ENCODE measurements around the gene RGS16.

Gene RGS16

DNA sequence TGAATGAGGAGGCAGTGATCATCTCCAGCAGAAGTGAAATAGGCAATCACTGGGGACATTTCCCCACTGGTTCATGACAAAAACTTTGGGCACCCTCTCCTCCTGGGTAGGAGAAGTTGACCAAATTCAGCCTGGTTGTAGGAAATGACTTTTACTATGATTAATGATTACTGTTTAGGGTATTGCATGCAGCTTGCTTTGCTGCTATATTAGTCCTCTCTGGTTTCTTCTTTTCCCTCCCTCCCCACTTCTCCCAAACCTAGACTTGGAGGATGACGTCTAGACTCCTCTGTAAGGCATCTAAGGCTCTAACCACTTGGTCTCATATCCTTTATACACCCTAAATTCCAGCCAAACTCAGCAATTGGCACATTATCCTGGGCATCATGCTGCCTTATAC is 3.4 kb upstream of the RGS16 start:
- no peak for DNase-seq

DNA sequence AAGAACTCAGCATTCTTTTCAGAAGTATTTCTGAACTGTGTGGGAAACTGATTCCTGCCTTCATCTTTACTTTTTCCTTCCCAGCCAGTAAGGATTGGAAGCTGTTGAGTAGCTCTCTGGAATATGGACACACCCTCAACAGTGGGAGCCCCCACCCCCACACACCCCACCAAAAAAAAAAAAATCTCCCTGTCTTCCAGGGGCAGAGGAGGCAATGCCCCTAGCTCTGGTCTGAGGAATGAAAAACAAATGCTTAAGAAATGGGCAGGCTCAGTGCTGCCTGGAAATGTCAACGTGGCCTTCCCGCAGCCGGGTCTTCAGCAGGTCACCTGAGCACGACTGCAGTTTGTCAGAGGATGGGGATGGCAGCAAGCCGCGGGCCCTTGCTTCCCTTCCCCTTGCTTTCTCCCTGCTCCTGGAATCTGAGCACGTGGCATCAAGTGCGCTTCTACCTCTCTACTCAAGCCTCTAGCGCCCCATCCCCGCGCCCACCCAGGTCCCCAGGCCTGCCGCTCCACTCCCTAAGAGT is 479 bp downstream of the RGS16 start:
- DNase-seq = no peak

DNA sequence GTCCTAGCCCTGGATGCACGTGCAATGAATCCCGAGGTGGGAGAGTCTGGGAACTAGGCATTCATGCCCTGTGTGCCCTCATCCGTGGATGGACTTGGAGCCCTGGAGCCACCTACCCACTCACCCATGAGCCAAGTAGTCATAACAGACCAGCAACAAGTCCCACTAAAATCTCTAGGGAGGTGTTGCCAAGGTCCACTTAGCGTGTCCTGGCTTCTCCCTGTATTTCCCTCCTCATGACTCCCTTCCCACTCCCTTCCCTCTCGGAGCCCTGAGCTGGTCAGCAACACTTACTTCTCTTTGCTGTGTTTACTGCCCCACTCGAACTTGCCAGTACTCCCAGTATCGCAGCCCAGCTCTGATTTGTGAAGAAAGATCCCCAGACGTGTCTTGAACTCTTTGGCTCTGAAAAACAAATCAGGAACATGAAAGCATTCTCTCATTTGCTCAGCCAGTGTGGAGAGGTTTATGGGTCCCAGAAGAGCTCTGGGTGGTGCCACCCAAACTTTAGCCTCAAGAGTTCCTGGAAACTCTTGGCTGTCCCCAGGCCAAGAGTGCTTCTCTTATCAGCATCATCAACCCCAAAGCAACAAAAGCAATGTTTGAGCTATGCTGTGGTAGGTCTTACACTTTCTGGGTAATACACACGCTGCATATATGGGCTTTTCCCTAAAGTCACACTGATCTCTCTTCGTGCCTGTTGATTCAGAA is 1.1 kb downstream of the RGS16 start:
- no peak for DNase-seq

DNA sequence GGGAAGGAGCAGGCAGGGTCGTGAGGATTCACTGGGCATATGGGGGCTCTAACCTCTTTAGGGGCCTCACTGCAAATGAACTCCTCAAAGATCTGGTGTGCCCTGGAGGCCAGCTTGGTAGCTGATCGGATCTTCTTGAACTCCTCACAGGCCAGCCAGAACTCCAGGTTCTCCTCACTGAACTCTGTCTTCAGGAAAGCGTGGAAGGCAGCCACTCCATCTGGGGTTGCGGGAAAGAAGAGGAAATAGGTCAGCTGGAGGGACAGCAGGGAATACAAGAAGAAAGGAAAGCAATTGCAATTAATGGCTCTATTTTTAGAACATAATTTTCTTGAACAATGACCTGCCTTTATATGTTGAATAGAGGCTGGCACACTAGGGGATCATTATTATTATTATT is 2.3 kb downstream of the RGS16 start:
- no peak for DNase-seq

DNA sequence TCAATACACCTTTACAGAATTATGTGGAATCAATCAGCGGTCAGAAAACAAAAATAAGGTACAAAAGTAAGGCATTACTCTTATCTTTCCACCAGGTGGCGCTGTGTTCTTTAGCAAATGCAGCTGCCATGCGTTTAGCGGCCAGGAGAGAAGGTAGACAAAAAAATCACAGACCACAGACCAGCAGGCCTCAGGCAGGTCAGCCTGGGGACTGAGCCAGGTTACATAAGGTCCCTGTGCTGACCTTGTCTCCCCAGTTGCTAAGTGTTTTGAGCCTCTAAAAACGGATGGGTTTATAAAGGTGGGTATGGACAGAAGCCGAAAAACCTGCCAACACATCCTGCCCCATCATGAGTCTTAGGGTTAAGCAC is 2.8 kb downstream of the RGS16 start:
- peak; percentile 63 for DNase-seq

DNA sequence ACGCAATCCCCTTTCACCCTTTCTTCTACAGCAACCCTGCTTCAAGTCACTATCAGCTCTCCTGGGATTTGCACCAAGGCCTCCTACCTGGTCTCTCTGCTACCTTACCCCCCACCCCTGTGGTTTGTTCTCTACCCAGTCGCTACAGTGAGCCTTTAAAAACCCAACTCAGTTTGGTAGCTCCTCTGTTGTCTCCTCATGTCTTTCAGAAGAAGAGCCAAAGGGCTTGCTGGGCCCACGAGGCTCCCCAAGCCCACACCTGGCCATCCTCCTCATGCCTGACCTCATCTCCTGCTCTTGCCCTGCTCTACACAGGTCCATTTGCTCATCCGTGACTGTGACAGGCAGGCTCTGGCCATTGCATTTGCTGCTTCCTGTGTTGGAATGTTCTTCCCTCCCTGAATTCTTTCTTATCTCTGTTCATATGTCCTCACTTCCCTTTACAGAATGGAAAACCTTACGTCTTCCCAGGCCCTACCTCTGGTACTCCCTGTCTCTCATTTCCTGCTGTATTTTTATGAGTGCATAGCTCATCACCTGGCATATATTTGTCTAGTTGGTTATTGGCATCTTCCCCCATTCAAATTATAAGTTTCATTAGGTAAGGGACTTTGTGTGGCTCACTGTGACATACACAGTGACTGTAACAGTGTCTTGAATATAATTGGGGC is 3.3 kb downstream of the RGS16 start:
- no peak for DNase-seq

DNA sequence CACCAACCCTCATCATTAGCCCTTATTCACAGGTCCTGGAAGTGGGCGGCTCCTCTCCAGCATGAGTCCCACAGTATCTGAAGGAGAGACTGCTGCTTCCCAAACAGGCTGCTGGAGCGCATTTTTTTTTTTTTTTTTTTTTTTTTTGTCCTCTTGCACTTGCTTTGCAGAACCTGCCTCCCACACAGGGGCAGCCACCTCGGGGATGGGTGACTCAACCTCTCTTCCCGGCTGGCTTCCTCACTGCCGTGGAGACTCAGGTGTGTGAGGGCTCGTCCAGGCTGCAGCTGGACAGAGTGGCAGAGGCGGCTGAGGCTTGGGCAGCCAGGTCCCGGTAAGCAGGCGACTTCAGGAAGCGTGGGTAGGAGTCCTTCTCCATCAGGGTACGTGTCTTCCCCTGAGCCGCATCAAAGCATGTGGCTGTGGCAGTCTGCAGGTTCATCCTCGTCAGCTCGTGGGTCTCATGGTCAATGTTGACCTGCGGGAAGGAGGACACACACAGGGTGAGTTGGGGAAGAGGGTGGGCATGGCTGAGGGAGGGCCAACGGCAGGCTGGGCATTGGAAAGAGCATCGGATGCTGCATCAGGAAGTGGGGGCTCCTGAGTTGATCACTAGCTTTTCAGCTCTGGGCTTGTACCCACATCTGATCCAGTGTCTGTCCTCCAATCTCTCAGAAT is 4.0 kb downstream of the RGS16 start:
- no peak for DNase-seq

DNA sequence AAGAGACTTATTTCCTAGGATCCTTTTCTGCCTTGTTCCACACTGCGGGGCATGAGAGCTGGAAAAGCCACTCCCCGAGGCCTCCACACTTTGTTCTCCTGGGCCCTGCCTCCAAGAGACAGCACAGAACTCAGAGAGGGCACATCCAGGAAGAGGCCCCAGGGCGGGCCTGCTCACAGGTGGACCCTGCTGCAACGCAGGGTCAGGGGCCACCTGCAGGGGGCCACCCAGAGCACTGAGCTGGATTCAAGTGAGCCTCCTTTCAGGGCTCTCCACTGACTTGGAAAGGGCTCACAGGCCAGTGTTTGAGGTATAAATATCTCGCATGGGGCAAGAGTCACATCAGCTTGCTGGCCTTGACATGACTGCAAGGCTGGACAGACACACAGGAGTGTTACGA is 4.8 kb downstream of the RGS16 start:
- no peak for DNase-seq

DNA sequence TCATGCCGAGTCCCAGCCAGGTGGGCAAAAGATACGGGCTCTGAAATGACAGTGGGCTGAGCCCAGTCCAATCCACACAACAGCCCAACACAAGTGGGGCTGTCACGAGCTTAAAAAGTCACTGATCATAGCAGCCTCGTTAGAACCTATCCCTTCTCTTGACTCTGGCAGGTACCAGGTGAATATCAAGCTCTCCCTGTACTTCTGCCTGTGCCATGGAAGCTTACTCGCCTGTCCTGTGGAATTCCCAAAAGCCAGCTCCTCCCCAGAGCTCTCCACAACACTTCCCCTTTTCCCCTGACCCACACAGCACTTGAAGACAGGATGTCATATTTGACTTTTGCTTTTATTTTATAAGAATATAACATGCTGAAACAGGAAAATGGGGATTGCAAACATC is 5.9 kb downstream of the RGS16 start:
- DNase-seq = no peak

DNA sequence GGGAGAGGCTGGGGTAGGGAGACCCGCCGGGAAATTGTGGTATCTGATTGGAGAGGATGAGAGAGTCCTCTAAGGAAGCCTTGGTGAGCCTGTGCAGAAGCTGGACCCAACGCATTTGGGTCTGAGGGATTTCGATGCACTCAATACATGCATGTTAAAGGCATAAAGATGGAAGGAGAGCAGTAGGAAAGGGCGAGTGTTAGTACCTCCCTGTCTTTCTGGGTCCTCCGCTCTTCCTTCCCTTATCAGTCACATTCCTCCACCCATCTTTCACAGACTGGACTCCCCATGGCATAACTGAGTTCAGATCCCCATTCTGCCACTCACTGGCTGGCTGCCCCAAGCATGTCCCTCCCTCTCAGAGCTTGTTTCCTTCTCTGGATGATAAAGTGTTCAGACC is 7.3 kb downstream of the RGS16 start:
- no peak for DNase-seq

DNA sequence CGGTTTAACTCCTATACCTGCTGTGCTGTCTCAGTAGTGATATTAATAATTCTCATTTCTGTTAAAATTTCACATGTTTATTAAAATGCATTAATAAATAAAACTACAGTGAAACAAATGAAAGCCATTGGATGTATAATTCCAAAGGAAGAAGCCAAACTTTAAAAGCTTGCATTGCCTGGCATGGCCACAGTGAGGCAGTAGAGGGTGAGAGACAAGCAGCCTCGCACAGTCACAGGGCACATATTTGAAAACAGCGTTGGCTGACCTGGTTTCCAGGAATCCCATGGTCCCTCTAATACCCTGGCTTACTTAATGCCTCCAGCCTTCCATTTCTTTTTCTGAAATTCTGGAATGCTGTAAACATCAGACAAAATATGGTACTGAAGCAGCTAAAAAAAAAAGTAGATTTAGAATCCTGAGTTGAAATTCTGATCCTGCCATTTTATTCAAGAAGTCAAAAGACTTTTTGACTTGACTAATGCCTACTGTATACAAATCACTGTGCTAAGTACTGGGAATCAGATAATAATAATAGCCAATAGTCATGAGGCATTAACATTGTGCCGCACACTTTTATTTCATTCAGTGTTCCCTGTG is 8.4 kb downstream of the RGS16 start:
- peak; percentile 51 for DNase-seq

DNA sequence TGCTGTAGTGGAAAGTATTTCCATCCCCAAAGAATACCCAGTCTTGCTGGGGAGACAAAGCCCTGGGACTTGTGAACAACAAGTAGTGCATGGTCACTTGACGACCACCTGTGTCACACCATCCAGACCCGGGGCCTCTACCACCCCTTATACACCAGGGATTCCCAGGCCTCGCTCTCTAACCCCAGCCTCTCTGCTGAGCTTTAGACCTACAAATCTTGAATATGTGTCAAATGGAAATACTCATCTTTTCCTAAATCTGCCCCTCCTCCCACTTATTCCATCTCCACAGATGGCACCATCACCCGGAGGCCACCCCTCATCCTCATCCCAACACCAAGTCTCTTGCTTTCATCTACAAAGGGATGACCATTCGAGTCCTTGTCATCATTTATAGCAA is 14.3 kb downstream of the RGS16 start:
- DNase-seq = no peak

DNA sequence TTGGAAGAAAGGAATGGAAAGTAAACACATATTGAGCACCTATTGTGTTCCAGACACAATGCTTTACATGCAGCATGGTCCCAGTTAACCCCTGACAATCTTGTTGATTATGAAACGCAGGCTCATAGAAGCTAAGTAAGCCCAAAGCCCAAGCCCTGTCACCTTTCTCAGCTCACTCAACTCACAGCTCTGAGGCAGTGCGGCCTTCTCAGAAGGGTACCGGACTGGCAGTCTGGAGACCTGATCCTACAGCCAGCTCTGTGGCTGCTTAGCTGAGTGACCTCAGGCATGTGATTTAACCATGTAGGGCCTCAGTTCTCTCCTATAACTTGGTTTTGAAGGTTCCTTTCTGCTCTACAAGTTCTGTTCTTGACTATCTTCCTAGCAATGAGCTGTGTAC is 14.7 kb downstream of the RGS16 start:
- no peak for DNase-seq

DNA sequence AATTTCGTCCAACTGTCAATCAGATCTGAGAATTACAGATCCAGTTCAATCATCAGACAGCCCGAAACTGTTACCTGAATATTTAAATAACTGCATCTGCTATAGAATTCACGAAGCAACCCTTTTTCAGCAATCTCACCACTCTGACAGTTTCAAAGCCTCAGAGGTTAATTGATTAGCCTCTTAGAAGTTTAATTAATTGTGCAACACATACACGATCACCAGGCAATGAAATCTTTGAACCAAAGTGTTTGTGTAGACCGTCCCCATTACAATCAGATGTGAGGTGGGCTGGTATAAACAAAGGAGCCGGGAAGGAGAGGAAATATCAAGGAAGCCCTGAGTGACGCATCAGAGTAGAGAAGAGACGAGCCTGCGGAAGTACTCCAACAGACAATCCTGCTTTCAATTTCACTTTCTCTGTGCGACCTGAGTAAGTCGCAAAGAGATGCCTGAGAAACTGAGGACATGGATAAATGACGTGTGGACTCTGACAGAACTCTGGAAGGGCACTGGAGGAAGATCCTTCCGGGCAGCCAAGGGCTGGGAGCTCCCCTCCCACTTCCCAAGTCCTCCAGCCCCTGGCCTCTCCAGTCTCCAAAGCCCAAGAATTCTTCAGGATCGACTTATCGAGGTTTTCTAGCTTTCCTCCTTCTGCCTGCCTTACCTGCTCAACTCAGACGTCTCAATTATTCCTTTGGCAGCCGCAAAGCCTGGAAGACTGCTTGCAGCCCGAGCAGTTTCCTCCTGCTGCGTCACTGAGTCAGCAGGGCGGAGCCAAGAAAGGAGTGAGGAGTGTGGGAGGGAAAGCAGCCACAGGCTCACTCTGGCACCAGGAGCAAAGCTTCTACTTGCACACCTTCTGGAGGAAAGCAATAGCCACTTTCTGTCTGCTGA is 15.4 kb downstream of the RGS16 start, which contains the start of gene RNASEL:
Gene RNASEL, minus strand, starts transcription at position 757 of the 897 bp plus-strand sequence. CDS start 2,450 bp downstream, outside the sequence.
- DNase-seq = no peak

DNA sequence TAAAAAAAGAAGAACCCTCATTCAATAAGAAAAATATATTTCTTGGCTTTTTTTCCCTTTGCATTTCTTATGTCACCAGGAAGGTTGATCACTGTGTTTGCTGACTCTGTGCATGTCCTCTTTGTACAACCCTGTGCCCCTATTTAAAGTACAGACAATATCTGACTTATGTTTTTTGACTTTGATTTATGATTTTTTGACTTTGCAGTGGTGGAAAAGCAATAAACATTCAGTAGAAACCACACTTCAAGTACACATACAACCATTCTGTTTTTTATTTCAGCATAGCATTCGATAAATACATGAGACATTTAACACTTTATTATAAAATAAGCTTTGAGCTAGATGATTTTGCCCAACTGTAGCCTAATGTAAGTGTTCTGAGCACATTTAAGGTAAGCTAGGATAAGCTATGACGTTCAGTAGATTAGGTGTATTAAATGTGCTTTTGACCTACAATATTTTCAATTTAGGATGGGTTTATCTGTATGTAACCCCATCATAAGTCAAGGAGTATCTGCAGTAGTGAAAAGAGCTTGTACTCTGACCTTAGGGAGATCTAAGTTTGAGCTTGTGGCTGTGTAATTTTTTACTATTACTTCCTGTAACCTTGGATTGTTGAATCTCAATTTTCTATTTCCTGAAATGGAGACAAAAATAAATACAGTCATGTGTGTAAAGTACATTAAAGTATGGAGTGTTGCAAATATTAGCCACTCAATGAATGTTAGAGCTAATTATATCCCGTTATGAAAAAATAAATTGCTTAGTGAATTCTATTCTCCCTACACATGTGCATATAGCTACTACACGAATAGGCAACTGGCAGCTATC is 16.3 kb downstream of the RGS16 start:
- DNase-seq = no peak

DNA sequence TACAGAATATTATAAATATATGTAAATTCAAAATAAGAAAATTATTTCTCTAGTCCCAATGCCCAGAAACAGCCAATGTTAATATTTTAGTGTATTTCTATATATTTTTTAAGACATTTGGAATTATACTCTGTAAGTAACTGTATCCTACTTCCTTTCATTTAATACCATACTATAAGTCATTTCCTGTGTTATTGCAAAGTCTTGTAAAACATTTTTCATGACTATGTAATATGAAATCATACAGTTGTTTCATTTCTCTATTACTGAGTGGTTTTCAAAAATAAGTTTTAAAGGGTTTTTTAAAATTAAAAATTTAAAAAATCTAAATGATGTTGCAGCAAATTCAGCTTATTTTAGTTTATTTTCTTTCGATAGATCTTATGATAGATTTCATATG is 17.1 kb downstream of the RGS16 start:
- no peak for DNase-seq

DNA sequence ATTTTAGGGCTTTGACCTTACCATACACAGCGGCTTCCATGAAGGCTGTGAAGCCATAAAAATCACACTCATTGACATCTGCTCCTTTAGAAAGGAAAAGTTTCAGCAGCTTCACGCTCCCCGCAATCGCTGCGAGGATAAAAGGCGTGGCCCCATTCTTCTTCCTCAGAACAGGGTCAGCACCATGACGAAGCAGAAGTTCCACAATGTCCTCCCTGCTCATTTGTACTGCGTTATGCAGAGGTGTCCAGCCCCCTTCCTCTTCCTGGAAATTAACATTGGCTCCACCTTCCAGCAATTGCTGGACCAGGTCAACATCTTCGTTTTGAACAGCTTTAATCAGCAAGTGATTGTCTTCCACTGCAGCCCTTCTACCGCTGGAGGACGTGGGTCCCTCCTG is 17.8 kb downstream of the RGS16 start:
- no peak for DNase-seq

DNA sequence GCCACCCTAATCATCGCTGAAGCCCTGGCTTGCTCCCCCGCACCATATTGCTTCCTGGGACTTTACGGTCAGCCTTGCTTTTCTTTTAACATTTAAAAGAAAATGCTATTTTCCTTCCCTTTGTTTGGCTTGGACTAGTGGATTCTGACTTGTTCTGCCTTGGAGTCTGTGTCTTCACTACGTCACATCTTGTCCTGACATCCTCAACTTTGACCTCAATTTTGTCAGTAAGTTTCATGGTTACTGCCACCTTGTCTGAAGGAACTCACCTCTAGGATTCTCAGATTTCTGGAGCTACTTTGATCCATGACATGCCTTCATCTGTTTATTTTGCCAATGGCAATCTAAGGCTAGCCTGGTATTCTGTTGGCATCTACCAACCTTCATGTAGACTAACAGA is 19.4 kb downstream of the RGS16 start:
- DNase-seq = no peak

DNA sequence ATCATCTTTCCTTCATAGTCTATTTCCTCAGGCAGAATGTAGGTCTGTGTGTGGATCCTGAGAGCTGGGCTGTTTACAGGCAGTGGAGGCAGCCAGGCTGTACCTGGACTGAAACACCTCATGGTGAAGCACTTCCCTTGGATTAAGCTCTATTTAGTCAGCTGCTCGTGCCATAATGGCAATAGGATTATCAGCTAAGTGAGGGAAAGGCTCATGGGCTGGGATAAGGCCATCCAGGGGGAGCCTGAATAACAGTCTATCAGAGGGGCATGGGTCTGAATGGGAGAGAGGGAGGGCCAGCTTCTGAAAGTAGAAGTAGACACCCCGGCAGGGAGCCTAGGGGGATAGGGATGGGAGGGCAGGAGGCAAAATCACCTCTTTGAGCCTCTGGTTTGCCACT is 23.5 kb downstream of the RGS16 start:
- DNase-seq = no peak

DNA sequence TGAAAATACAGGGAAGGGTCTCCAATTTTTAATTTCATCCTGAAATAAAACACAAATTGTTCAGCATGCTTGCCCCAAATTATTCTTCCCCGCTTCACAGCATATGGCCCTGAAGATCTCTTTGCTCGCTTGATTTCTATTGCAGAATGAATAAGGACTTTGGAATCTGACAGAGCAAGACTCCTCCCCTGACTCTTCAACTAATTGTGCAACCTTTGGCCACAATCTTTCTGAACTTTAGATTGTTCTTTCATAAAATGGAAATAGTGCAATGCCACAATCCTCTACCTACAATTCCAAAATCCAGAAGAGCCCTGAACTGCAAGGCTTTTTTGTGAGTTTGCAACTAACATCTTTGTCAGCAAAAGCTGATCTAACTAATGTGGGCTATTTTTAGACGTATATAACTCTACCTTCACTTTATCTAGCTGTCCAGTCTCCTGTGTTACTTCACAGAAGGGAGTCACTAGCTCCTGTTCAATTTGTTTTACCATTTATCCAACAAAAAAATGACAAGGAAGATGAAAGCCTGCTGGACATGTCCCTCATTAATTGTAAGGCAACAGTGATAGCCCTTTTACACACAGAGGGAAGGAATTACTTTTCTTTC is 28.5 kb downstream of the RGS16 start:
- no peak for DNase-seq

DNA sequence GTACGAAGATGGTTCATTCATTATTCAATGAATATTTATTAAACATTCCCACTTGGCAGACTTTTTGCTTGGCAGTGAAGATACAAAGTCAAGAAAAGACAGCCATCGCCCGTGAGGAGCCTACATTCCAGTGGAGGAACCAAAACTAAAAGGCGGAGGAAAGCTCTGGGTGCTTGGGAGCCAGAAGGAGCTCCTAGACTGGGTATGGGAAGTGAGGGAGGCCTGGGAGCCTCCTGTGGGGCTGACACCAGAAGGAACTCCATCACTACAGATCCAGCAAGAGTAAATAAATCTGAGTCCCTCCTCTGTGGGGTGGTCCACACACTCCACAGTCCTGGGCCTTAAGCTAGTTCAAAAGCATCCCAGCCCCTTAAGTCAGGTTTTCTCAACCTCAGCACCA is 30.0 kb downstream of the RGS16 start:
- DNase-seq = no peak
